Body of pancreas (tissue), 4 donors: ENCODE results near the gene HLF.

Source experiments
- POLR2A ChIP-seq, 3 donors: fragments of 450-650 bp; IDR thresholded peaks; one replicate each; pipeline ENCODE4 v1.6.1; 2016; ENCODE audit warnings: antibody characterized with exemption in 3 of 3, mild to moderate bottlenecking in 2 of 3
- TF ChIP-seq, protein P1 (sequence below), 7 experiments: fragments of 450-650 bp in 4 of 7; fragments of 200-600 bp in 3 of 7; sonication (generic) in 3 of 7; IDR thresholded peaks; one replicate each; pipeline ENCODE4 v1.5.1; 2016 to 2019; ENCODE audit warnings: antibody characterized with exemption in 7 of 7

DNA sequence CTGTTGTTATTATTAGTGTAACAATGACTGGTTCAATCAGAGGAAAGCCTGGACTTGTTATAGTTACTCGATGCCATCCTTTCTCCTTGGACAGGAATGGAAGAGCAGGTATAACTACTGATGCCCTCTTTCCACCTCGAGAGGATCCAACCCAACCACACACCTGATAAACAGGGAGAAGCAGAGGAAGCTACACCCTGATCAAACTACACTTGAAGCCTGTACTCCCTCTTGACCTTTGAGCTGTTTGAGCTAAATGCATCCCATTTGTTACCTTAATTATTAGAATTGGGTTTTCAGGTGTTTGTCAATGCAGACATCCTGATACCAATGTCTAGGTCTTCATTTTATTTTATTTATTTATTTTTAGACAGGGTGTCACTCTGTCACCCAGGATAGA, 23.7 kb upstream of the HLF start:
- TF ChIP-seq, protein P1, sequence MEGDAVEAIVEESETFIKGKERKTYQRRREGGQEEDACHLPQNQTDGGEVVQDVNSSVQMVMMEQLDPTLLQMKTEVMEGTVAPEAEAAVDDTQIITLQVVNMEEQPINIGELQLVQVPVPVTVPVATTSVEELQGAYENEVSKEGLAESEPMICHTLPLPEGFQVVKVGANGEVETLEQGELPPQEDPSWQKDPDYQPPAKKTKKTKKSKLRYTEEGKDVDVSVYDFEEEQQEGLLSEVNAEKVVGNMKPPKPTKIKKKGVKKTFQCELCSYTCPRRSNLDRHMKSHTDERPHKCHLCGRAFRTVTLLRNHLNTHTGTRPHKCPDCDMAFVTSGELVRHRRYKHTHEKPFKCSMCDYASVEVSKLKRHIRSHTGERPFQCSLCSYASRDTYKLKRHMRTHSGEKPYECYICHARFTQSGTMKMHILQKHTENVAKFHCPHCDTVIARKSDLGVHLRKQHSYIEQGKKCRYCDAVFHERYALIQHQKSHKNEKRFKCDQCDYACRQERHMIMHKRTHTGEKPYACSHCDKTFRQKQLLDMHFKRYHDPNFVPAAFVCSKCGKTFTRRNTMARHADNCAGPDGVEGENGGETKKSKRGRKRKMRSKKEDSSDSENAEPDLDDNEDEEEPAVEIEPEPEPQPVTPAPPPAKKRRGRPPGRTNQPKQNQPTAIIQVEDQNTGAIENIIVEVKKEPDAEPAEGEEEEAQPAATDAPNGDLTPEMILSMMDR (IDR thresholded peaks at IDR 0.05), result no peak
- TF ChIP-seq POLR2A (IDR thresholded peaks at IDR 0.05), result no peak
